SJCRH30 (cell line): ENCODE data around the gene CCDC142. TPM values are rescaled to one million over a fixed set of nuclear protein-coding genes. Genes with fewer than 3 reads are reported as not detected.

ENCODE experiments used
- DNase-seq, 2 experiments: peaks; one replicate each; pipeline ENCODE4 v3.0.0-alpha.2; 2015 to 2020
- H3K27ac ChIP-seq: fragments of 250-450 bp; sonication (Bioruptor Pico); 2 replicates; pipeline ENCODE4 v1.5.1; 2020; ENCODE audit warnings: mild to moderate bottlenecking, moderate library complexity
- H3K27me3 ChIP-seq: fragments of 250-450 bp; sonication (Bioruptor Pico); 2 replicates; pipeline ENCODE4 v1.5.1; 2020; ENCODE audit warnings: mild to moderate bottlenecking, moderate library complexity
- H3K36me3 ChIP-seq: fragments of 250-450 bp; sonication (Bioruptor Pico); 2 replicates; pipeline ENCODE4 v1.5.1; 2020; ENCODE audit warnings: mild to moderate bottlenecking, moderate library complexity
- H3K4me1 ChIP-seq: fragments of 250-450 bp; sonication (Bioruptor Pico); 2 replicates; pipeline ENCODE4 v1.5.1; 2020; ENCODE audit warnings: mild to moderate bottlenecking, moderate library complexity
- H3K4me3 ChIP-seq: fragments of 250-450 bp; sonication (Bioruptor Pico); 2 replicates; pipeline ENCODE4 v1.5.1; 2020; ENCODE audit warnings: mild to moderate bottlenecking, moderate library complexity
- H3K9me3 ChIP-seq: fragments of 250-450 bp; sonication (Bioruptor Pico); replicated peaks from 2 replicates; pipeline ENCODE4 v1.5.1; 2020; ENCODE audit warnings: mild to moderate bottlenecking, moderate library complexity
- total RNA-seq: library from RNA; depleted of rRNA; stranded (reverse); fragments of >200 nt; shearing (Covaris generic); gene quantifications from 2 replicates; pipeline ENCODE4 v1.2.3, GENCODE V29; 2014

The CCDC142 gene
- total RNA-seq, 1 experiment from 2014 or later, result 24.0 TPM

GRCh38 chr2:74524005-74524404, 41.2 kb upstream of the CCDC142 start:
- H3K4me3 ChIP-seq, result no peak overlapping the region
- H3K4me1 ChIP-seq, result peaks cover 7% of the 10 kb centered on the region
- H3K36me3 ChIP-seq, result peaks cover 30% of the 10 kb centered on the region
- H3K27me3 ChIP-seq, result no peaks in the 10 kb centered on the region
- H3K9me3 ChIP-seq, result no peaks in the 10 kb centered on the region
- no peak for DNase-seq
- H3K27ac ChIP-seq, result no peak overlapping the region

GRCh38 chr2:74522516-74522915, 39.7 kb upstream of the CCDC142 start:
- Histone ChIP-seq H3K4me3 (no peak overlapping the region), H3K27me3 (no peaks in the 10 kb centered on the region), H3K27ac (no peak overlapping the region), H3K36me3 (peaks cover 19% of the 10 kb centered on the region), H3K4me1 (no peaks in the 10 kb centered on the region), H3K9me3 (no peaks in the 10 kb centered on the region)
- no peak for DNase-seq

GRCh38 chr2:74516650-74517049, 33.9 kb upstream of the CCDC142 start:
- Histone ChIP-seq H3K4me1 (no peaks in the 10 kb centered on the region), H3K36me3 (no peaks in the 10 kb centered on the region), H3K27me3 (no peaks in the 10 kb centered on the region), H3K27ac (no peak overlapping the region), H3K9me3 (no peaks in the 10 kb centered on the region), H3K4me3 (no peak overlapping the region)
- DNase-seq, result no peak

DNA sequence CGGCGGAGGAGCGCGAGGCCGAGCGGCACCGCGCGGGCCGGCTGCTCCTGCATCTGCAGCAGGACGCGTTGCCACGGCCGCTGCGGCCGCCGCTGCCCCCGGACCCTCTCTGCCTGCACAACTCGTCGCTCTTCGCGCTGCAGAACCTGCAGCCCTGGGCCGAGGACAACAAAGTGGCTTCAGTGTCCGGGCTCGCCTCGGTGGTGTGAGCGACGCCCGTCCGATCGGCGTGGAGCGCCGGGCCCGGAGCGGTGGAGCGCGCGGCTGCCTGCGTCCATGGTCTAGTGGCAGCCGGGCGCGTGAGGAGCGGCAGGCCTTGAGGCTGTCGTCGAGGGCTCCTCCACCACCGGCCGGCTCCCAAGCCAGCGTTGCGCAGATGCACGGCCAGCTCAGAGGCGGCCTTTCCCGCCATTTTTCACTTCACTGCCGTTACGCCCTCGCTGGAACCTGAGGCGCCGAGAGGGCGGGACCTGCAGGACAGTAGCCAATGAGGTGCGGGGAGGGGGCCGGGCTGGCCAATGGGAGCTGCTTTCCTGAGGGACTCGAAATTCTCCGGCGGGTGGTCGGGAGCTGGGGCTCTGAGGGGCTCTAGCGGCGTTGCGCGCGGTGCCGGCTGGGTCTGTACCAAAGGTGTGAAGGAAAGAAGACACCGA, 33.3 kb upstream of the CCDC142 start:
- H3K27me3 ChIP-seq, result no peaks in the 10 kb centered on the region
- no peaks in the 10 kb centered on the region for H3K4me1 ChIP-seq
- DNase-seq, result no peak
- no peaks in the 10 kb centered on the region for H3K9me3 ChIP-seq
- no peaks in the 10 kb centered on the region for H3K36me3 ChIP-seq
- no peak overlapping the region for H3K4me3 ChIP-seq
- H3K27ac ChIP-seq, result no peak overlapping the region

DNA sequence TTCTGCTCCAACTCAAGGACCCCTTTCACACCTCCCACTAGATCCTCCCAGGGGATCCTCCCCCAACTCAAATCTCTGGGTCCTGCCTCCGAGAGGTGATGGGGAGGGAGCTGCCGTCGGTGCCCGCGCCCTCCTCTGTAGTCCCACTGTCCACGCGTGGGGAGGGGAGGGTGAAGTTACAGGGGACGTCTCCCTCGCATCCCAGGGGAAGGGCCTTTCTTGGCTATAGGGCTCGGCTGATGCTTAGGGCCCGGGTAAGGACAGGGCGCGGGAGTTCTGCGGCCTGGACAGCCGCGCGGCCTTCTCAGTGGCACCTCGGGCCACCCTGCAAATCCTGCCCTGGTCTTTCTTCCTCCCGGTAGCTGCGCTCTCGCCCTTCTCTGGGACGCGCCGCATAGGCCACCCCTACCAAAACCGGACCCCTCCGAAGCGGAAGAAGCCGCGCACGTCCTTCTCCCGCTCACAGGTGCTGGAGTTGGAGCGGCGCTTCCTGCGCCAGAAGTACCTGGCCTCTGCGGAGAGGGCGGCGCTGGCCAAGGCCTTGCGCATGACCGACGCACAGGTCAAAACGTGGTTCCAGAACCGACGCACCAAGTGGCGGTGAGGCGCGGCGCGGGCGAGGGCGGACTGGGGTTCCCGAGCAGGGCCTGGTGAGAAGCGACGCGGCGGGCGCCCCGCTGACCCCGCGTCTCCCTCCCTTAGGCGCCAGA, 32.6 kb upstream of the CCDC142 start:
- Histone ChIP-seq H3K27ac (no peak overlapping the region), H3K27me3 (no peaks in the 10 kb centered on the region), H3K4me3 (no peak overlapping the region), H3K36me3 (no peaks in the 10 kb centered on the region), H3K9me3 (no peaks in the 10 kb centered on the region), H3K4me1 (no peaks in the 10 kb centered on the region)
- DNase-seq, result no peak

DNA sequence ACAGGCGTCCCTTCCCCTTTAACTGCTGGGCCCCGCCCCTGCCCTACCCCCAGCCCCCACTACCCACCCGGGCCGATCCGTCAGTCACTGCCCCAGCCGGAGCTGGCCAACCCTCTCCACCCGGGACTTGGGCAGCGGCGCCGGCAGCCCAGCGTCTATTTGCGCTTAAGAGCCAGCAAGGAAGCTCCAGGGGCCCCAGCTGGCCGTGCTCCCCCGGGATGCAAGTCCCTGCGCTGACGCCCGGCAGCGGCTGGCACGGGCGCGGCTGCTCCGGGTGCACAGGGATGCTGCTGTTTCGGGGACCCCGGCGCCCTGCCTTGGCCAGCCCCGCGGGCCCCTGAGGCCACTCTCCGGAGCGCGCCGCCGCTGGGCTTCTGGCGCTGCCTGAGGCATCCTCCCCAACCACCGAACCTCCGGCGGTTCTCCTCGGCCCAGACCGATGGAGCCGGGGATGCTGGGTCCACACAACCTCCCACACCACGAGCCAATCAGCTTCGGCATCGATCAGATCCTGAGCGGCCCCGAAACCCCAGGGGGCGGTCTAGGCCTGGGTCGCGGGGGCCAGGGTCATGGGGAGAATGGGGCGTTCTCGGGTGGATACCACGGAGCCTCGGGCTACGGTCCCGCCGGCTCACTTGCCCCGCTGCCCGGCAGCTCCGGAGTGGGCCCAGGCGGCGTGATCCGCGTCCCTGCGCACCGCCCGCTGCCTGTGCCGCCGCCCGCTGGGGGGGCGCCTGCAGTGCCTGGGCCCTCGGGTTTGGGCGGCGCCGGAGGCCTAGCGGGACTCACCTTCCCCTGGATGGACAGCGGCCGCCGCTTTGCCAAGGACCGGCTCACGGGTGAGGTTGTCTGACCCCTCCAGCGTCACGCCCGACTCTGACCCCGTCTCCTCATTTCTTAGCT, 31.8 kb upstream of the CCDC142 start, which contains the start of gene TLX2:
TSS of gene TLX2 (plus strand) at position 83 of the 903 bp plus-strand sequence. CDS start at position 440, 357 bp downstream.
- no peak within 1 kb of the TSS for H3K4me3 ChIP-seq
- H3K27ac ChIP-seq, result no peak within 1 kb of the TSS
- no peaks in the 10 kb centered on the region for H3K36me3 ChIP-seq
- no peaks in the 10 kb centered on the region for H3K4me1 ChIP-seq
- H3K27me3 ChIP-seq, result no peaks in the 10 kb centered on the region
- H3K9me3 ChIP-seq, result no peaks in the 10 kb centered on the region
- DNase-seq, result no peak

GRCh38 chr2:74513605-74514367, 31.0 kb upstream of the CCDC142 start:
- no peak overlapping the region for H3K4me3 ChIP-seq
- peaks cover under 1% of the 10 kb centered on the region; the same call in 1 of the 2 replicates for H3K4me1 ChIP-seq
- H3K27me3 ChIP-seq, result no peaks in the 10 kb centered on the region
- no peak for DNase-seq
- no peaks in the 10 kb centered on the region for H3K9me3 ChIP-seq
- no peaks in the 10 kb centered on the region for H3K36me3 ChIP-seq
- H3K27ac ChIP-seq, result no peak overlapping the region

GRCh38 chr2:74512744-74513604, 30.2 kb upstream of the CCDC142 start:
- no peaks in the 10 kb centered on the region for H3K9me3 ChIP-seq
- no peaks in the 10 kb centered on the region for H3K27me3 ChIP-seq
- H3K27ac ChIP-seq, result no peak overlapping the region
- H3K36me3 ChIP-seq, result no peaks in the 10 kb centered on the region
- peaks cover 8% of the 10 kb centered on the region; the same call in 1 of the 2 replicates for H3K4me1 ChIP-seq
- no peak overlapping the region for H3K4me3 ChIP-seq
- no peak for DNase-seq

DNA sequence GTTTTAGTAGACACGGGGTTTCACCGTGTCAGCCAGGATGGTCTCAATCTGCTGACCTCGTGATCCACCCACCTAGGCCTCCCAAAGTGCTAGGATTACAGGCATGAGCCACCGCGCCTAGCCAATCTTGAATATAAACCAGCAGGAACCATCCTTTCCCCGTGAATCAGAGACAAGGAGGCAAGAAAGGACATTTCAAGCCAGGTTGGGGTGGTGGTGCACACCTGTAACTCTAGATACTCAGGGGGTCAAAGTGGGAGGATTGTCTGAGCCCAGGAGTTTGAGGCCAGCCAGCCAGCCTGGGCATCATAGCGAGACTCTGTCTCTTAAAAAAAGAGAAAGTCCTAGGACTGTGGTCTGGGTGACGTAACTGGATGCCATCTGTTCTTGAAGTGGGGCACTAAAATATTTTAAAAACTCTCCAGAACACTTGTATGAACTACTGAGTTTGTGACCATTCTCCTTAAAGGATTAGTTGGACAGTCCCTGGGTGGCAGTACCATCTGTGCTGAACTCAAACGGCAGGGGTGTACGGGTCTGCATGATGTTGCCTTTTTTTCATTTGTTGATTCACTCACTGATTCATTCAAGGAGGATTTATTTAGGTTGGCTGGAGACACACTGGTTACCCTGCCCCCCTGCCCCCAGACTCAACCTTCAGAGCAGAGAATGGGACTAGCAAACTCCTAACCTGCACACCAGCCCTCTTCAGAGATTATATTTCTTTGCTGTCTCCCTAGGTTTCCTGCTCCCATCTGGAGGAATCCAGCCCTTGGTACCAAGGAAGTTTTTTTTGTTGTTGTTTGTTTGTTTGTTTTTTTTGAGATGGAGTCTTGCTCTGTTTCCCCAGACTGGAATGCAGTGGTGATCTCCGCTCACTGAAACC, 28.5 kb upstream of the CCDC142 start:
- H3K4me1 ChIP-seq, result peaks cover 8% of the 10 kb centered on the region; the same call in 1 of the 2 replicates
- no peaks in the 10 kb centered on the region for H3K36me3 ChIP-seq
- H3K27ac ChIP-seq, result no peak overlapping the region
- no peak overlapping the region for H3K4me3 ChIP-seq
- no peaks in the 10 kb centered on the region for H3K27me3 ChIP-seq
- no peaks in the 10 kb centered on the region for H3K9me3 ChIP-seq
- DNase-seq, result peak in 1 of 2 experiments; percentile 38

- no peaks in the 10 kb centered on the region for H3K9me3 ChIP-seq
- H3K27ac ChIP-seq, result no peak overlapping the region
- H3K27me3 ChIP-seq, result no peaks in the 10 kb centered on the region
- H3K4me1 ChIP-seq, result peaks cover 8% of the 10 kb centered on the region; the same call in 1 of the 2 replicates
- no peak overlapping the region for H3K4me3 ChIP-seq
- no peak for DNase-seq
- H3K36me3 ChIP-seq, result no peaks in the 10 kb centered on the region
These were observed 27.5 kb upstream of the CCDC142 start for GRCh38 chr2:74510272-74510671.

DNA sequence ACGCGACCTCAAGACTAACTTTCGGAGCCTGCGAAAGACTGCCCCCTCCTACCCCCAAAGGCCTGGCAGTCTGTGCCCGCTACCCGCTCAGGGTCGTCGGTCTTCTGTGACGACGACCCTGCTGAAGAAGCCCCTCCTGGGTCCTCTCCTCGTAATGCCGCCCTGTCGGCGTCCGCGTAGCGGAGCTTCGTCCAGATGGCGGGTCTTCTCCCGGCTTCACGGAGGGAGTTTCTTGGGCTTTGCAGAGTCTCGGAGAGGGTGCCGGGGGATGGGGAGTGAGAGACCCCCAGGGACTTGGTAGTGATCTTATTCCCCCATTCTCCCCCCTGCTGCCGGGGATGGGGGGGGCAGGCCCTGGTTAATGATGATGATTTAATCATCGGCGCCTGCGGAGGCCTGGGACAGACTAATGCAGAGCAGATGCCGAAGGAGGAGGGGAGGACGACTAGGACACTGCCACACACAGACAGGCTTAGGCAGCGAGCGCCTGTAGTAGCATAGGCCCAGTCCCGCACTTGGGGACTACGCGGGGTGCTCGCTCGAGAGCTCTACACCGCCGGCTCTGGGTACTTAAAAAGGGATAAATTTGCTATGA, 25.2 kb upstream of the CCDC142 start:
- H3K36me3 ChIP-seq, result no peaks in the 10 kb centered on the region
- no peaks in the 10 kb centered on the region for H3K27me3 ChIP-seq
- DNase-seq, result peak; percentile 55 to 58
- peaks cover 8% of the 10 kb centered on the region; the same call in 1 of the 2 replicates for H3K4me1 ChIP-seq
- H3K27ac ChIP-seq, result peak overlapping the region; percentile 95
- peak overlapping the region; percentile 89 for H3K4me3 ChIP-seq
- H3K9me3 ChIP-seq, result no peaks in the 10 kb centered on the region

DNA sequence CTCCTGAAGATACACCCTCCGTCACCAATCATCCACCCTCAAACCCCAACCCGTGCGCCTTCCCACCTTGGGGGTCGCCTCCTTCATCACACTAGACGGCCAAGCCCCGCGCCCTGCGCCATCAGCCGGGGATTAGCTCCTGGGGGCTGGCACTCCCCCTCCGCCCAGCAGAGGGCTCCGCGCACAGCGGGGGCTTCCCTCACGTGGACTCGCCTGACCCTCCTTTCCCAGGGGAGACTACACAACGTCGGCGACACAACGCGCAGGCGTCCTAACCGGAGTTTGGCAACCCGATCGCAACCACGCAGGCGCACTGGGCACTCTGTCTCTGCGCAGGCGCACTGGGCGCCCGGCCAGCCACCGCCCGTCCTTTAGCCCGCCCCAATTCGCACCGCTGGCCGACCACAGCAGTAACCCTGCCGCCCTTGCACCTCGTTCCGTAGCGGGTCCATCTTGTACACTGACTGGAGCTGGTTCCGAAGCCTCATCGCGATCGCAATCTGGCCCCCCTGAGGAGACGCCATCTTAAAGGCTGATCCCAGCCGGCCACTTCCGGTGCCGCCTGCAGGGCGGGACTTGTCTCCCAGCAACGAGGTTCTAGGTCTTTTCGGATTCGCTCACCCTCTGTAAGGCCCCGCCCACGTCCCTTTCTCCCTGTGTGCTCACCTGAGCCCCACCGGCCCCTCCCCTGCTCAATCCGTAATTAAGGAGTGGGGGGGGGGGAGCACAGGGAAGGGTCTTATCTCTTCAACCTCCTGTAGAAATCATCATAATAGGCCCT, 24.5 kb upstream of the CCDC142 start, which contains the start of gene PCGF1:
TSS of gene PCGF1 (minus strand) at position 551 of the 781 bp plus-strand sequence. CDS start at position 524, 27 bp downstream.
- H3K4me3 ChIP-seq, result peak within 1 kb of the TSS; percentile 89
- H3K4me1 ChIP-seq, result peaks cover 8% of the 10 kb centered on the region; the same call in 1 of the 2 replicates
- no peaks in the 10 kb centered on the region for H3K36me3 ChIP-seq
- H3K27ac ChIP-seq, result peak within 1 kb of the TSS; percentile 95
- H3K9me3 ChIP-seq, result no peaks in the 10 kb centered on the region
- DNase-seq, result peak; percentile 99
- H3K27me3 ChIP-seq, result no peaks in the 10 kb centered on the region
